OCI-LY1 (cell line): ENCODE measurements around the gene EFHC2.

Experiments
- H2AFZ ChIP-seq: fragments of 200-600 bp; sonication (generic), shearing (Covaris generic); 2 replicates; pipeline ENCODE4 v1.6.0; 2014; ENCODE audit warnings: antibody characterized with exemption, mild to moderate bottlenecking, low read length
- H3F3A ChIP-seq: fragments of 200-600 bp; sonication (generic), shearing (Covaris generic); 2 replicates; pipeline ENCODE4 v1.6.0; 2014; ENCODE audit warnings: mild to moderate bottlenecking, antibody characterized with exemption, low read length, moderate library complexity; ENCODE audit not compliant: insufficient read depth
- H3K27ac ChIP-seq: fragments of 200-600 bp; sonication (generic); 2 replicates; pipeline ENCODE4 v1.5.1; 2014; ENCODE audit warnings: low read length, mixed run types, mild to moderate bottlenecking, low read depth; ENCODE audit not compliant: poor library complexity, severe bottlenecking
- H3K27me3 ChIP-seq: fragments of 200-600 bp; sonication (generic); 2 replicates; pipeline ENCODE4 v1.6.0; 2014; ENCODE audit warnings: antibody characterized with exemption, mild to moderate bottlenecking, low read length, moderate library complexity; ENCODE audit not compliant: insufficient read depth
- H3K36me3 ChIP-seq: fragments of 200-600 bp; sonication (generic); 2 replicates; pipeline ENCODE4 v1.6.1; 2014; ENCODE audit warnings: mild to moderate bottlenecking, antibody characterized with exemption, low read length, moderate library complexity, mixed read lengths; ENCODE audit not compliant: insufficient read depth
- H3K4me1 ChIP-seq: fragments of 200-600 bp; sonication (generic); 2 replicates; pipeline ENCODE4 v1.5.1; 2014; ENCODE audit warnings: mild to moderate bottlenecking, low read length, moderate library complexity; ENCODE audit not compliant: insufficient read depth, severe bottlenecking
- H3K4me2 ChIP-seq: fragments of 200-600 bp; sonication (generic), shearing (Covaris generic); 2 replicates; pipeline ENCODE4 v1.6.1; 2014; ENCODE audit warnings: low read length
- H3K4me3 ChIP-seq: fragments of 200-600 bp; sonication (generic); 2 replicates; pipeline ENCODE4 v1.5.1; 2014; ENCODE audit warnings: low read length, low read depth, mild to moderate bottlenecking, mixed read lengths; ENCODE audit not compliant: poor library complexity, severe bottlenecking
- H3K79me2 ChIP-seq: fragments of 200-600 bp; shearing (Covaris generic); 2 replicates; pipeline ENCODE4 v1.6.1; 2016; ENCODE audit warnings: mixed run types, low read length, mixed read lengths; ENCODE audit not compliant: insufficient read depth
- H3K9ac ChIP-seq: fragments of 200-600 bp; sonication (generic), shearing (Covaris generic); 2 replicates; pipeline ENCODE4 v1.6.1; 2014; ENCODE audit warnings: mild to moderate bottlenecking, low read length, mixed read lengths
- H3K9me2 ChIP-seq: fragments of 200-600 bp; sonication (generic), shearing (Covaris generic); 2 replicates; pipeline ENCODE4 v1.6.1; 2014; ENCODE audit warnings: low read depth, mild to moderate bottlenecking, low read length, mixed read lengths
- H3K9me3 ChIP-seq: fragments of 200-600 bp; shearing (Covaris generic); 2 replicates; pipeline ENCODE4 v1.6.1; 2014; ENCODE audit warnings: low read length, mixed read lengths
- H4K20me1 ChIP-seq: fragments of 200-600 bp; sonication (generic), shearing (Covaris generic); 2 replicates; pipeline ENCODE4 v1.6.0; 2016; ENCODE audit warnings: mild to moderate bottlenecking, low read length; ENCODE audit not compliant: insufficient read depth
- EZH2 ChIP-seq: fragments of 200-600 bp; sonication (generic), shearing (Covaris generic); IDR thresholded peaks from 2 replicates; pipeline ENCODE4 v1.8.0; 2017; ENCODE audit warnings: borderline replicate concordance, mixed run types, mild to moderate bottlenecking, antibody characterized with exemption, low read length, moderate library complexity, mixed read lengths
- TF ChIP-seq, protein P1 (sequence below): fragments of 200-600 bp; sonication (generic), shearing (Covaris generic); IDR thresholded peaks from 2 replicates; pipeline ENCODE4 v1.5.1; 2017; ENCODE audit warnings: mild to moderate bottlenecking, antibody characterized with exemption, low read length, moderate library complexity, mixed read lengths

The EFHC2 gene

DNA sequence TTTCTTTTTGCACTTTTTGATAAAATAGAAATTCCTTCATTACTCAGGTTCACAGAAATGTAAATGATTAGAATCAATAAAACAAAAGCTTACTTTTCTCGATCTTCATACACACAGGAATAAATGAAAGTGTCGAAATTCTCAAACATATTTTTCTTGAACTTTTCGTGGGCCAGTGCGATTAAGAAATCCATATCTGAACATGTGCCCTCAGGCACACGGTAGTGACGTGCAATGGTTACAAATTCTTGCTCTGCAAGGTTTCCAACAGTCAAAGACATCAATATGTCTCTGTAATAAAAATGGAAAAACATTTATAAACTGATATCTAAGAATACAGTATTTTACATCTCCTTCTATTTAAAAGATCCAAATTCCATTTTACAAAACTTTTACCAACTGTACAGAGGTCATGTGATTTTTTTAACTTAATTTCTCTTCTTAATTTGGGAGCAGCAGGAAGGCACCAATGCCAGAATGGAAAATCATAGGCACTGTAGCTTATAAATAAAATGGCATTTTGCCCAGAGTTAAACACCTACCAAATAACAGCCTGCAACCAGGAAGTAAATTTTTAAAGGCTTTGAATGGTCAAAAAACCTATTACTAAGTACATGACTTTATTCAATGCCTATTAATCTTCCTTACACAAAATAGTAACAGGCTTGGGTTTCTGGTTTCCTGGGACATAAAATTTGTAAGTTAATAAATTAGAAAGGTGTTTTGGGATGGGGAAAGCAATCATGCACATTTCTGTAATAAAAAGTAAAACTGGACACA, 165.0 kb downstream of the EFHC2 start:
- Histone ChIP-seq H3K79me2 (no peaks in the 10 kb centered on the region), H3K4me3 (no peak overlapping the region), H3K9ac (no peak overlapping the region), H4K20me1 (no peaks in the 10 kb centered on the region), H3F3A (no peaks in the 10 kb centered on the region), H3K4me1 (no peaks in the 10 kb centered on the region), H3K36me3 (no peaks in the 10 kb centered on the region), H2AFZ (no peak overlapping the region), H3K27me3 (no peaks in the 10 kb centered on the region), H3K27ac (no peak overlapping the region), H3K9me2 (no peaks in the 10 kb centered on the region), H3K9me3 (no peaks in the 10 kb centered on the region), H3K4me2 (no peak overlapping the region)
- TF ChIP-seq, protein P1, sequence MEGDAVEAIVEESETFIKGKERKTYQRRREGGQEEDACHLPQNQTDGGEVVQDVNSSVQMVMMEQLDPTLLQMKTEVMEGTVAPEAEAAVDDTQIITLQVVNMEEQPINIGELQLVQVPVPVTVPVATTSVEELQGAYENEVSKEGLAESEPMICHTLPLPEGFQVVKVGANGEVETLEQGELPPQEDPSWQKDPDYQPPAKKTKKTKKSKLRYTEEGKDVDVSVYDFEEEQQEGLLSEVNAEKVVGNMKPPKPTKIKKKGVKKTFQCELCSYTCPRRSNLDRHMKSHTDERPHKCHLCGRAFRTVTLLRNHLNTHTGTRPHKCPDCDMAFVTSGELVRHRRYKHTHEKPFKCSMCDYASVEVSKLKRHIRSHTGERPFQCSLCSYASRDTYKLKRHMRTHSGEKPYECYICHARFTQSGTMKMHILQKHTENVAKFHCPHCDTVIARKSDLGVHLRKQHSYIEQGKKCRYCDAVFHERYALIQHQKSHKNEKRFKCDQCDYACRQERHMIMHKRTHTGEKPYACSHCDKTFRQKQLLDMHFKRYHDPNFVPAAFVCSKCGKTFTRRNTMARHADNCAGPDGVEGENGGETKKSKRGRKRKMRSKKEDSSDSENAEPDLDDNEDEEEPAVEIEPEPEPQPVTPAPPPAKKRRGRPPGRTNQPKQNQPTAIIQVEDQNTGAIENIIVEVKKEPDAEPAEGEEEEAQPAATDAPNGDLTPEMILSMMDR = no peak
- no peak for TF ChIP-seq EZH2

DNA sequence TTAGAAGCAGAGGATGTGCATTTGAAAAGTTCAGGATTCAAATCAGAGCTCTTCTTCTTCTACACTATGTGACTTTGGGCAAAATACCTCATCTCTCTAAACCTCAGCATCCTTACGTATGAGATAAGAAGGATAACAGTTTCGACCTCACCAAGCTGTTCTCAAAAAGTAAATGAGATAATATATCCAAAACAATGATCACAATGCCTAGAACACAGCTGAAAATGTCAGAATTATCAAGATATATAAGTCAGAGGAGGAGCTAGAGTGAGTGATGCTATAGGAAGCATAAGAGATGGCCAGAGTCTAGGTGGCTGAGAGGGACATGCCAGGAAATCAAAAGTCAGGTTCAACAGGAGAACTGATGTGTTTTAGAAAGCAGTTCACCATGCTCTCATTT, 168.0 kb downstream of the EFHC2 start:
- Histone ChIP-seq H3K4me2 (no peak overlapping the region), H3K36me3 (no peaks in the 10 kb centered on the region), H3K9me3 (no peaks in the 10 kb centered on the region), H3K9me2 (no peaks in the 10 kb centered on the region), H2AFZ (no peak overlapping the region), H4K20me1 (no peaks in the 10 kb centered on the region), H3K79me2 (no peaks in the 10 kb centered on the region), H3K27me3 (no peaks in the 10 kb centered on the region), H3K9ac (no peak overlapping the region), H3K4me3 (no peak overlapping the region), H3K27ac (no peak overlapping the region), H3F3A (no peaks in the 10 kb centered on the region), H3K4me1 (no peaks in the 10 kb centered on the region)
- TF ChIP-seq, protein P1 = no peak
- no peak for TF ChIP-seq EZH2

DNA sequence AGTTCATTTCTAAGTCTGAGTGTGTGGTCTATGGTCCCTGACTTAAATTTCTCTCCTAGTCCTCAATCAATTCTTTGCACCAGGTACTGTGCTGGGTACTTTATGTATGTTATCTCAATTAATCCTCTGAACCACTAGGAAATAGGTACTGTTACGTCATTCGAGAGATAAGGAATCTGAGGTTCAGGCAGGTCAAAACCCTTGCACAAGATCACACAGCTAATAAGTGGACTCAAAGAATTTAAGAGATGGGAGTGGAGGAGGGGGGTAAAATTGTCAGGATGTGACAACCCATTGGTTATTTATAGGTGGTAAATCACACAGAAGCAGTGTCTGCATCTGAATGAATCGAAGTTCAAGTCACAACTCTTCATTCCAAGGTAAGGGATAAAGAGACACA, 169.4 kb downstream of the EFHC2 start:
- TF ChIP-seq EZH2 = no peak
- TF ChIP-seq, protein P1 = no peak
- no peaks in the 10 kb centered on the region for H3K36me3 ChIP-seq

More for the DNA sequence above, 169.4 kb downstream of the EFHC2 start:
- no peaks in the 10 kb centered on the region for H3K4me1 ChIP-seq
- no peaks in the 10 kb centered on the region for H3K9me2 ChIP-seq
- H3K79me2 ChIP-seq = no peaks in the 10 kb centered on the region
- H3F3A ChIP-seq = no peaks in the 10 kb centered on the region
- no peaks in the 10 kb centered on the region for H3K9me3 ChIP-seq
- H4K20me1 ChIP-seq = no peaks in the 10 kb centered on the region
- no peak overlapping the region for H3K9ac ChIP-seq
- no peak overlapping the region for H3K27ac ChIP-seq
- H2AFZ ChIP-seq = no peak overlapping the region
- H3K4me2 ChIP-seq = no peak overlapping the region
- no peaks in the 10 kb centered on the region for H3K27me3 ChIP-seq
- H3K4me3 ChIP-seq = no peak overlapping the region
